B cell (primary cell): ENCODE data around the gene LIN9. TPM values are rescaled to one million over a fixed set of nuclear protein-coding genes. Genes with fewer than 3 reads are reported as not detected.
"Not testable (repeated sequence)": the region's sequence is repeated elsewhere in the genome, so short reads cannot be mapped to it uniquely, and the experiment has no call there.

Experiments
- ATAC-seq: fragments of 200-7000 bp; cut with Tn5 transposase; one replicate; pipeline ENCODE4 v1.10.0; 2021; ENCODE audit warnings: low read depth, mild to moderate bottlenecking, moderate number of reproducible peaks, moderate library complexity
- CTCF ChIA-PET: fragments of 350-600 bp; sonication (Branson Sonifier 250); formaldehyde crosslinking; loops from one replicate; lab custom pipeline; 2021; ENCODE audit warnings: antibody characterized with exemption, inconsistent platforms; lab: Charles Lee
- POLR2A ChIA-PET: fragments of 350-600 bp; sonication (Branson Sonifier 250); formaldehyde crosslinking; loops from one replicate; lab custom pipeline; 2021; ENCODE audit warnings: antibody characterized with exemption; lab: Charles Lee
- DNase-seq: peaks from one replicate; pipeline ENCODE4 v3.0.0; 2013
- H2AFZ ChIP-seq: 2 replicates; pipeline ENCODE4 v1.6.1; 2012; ENCODE audit warnings: mild to moderate bottlenecking, low read depth, low read length; ENCODE audit not compliant: insufficient read depth, poor library complexity, severe bottlenecking
- H3K27ac ChIP-seq, 2 donors: 1 replicate in 1 of 2; 2 replicates in 1 of 2; pipeline ENCODE4 v1.5.1; 2012 to 2013; ENCODE audit warnings: low read length in 2 of 2, mild to moderate bottlenecking in 2 of 2, moderate library complexity in 1 of 2
- H3K27me3 ChIP-seq, 4 experiments: fragments of 200-600 bp in 1 of 4; sonication (generic) in 1 of 4; replicated peaks in 1 of 4; 1 replicate in 2 of 4; 2 replicates in 2 of 4; pipeline versions ENCODE4 v1.6.1 to v1.7.0; 2013 to 2016; ENCODE audit warnings: low read length in 3 of 4, mild to moderate bottlenecking in 2 of 4, mixed read lengths in 1 of 4, moderate library complexity in 1 of 4; ENCODE audit not compliant: insufficient read depth in 4 of 4, control insufficient read depth in 3 of 4; ENCODE audit errors: control extremely low read depth in 1 of 4
- H3K36me3 ChIP-seq, 2 experiments: replicated peaks in 1 of 2; 1 replicate in 1 of 2; 2 replicates in 1 of 2; pipeline versions ENCODE4 v1.6.1 to v1.7.1; 2013; ENCODE audit warnings: low read length in 1 of 2; ENCODE audit not compliant: insufficient read depth in 2 of 2, control insufficient read depth in 1 of 2; ENCODE audit errors: control extremely low read depth in 1 of 2, extremely low read depth in 1 of 2
- H3K4me1 ChIP-seq, 2 donors: fragments of 200-600 bp in 1 of 2; sonication (generic) in 1 of 2; 1 replicate in 1 of 2; 2 replicates in 1 of 2; pipeline versions ENCODE4 v1.5.1 to v1.6.1; 2013 to 2017; ENCODE audit warnings: low read length in 2 of 2; ENCODE audit not compliant: control insufficient read depth in 2 of 2, insufficient read depth in 2 of 2
- H3K4me2 ChIP-seq: replicated peaks from 2 replicates; pipeline ENCODE3; 2012; ENCODE audit warnings: mild to moderate bottlenecking, low read depth, low read length; ENCODE audit not compliant: poor library complexity, severe bottlenecking
- H3K4me3 ChIP-seq, 5 experiments: fragments of 200-600 bp in 1 of 5; sonication (generic) in 1 of 5; 1 replicate in 3 of 5; 2 replicates in 2 of 5; pipeline versions ENCODE4 v1.5.1 to v1.7.0; 2011 to 2016; ENCODE audit warnings: low read length in 4 of 5, mild to moderate bottlenecking in 4 of 5, low read depth in 2 of 5, control low read depth in 1 of 5, moderate library complexity in 1 of 5; ENCODE audit not compliant: insufficient read depth in 1 of 5; ENCODE audit errors: control extremely low read depth in 1 of 5, extremely low read depth in 1 of 5
- H3K79me2 ChIP-seq: fragments of 200-600 bp; sonication (generic); one replicate; pipeline ENCODE4 v1.6.0; 2016; ENCODE audit warnings: low read length; ENCODE audit not compliant: control insufficient read depth, insufficient read depth
- H3K9ac ChIP-seq: fragments of 200-600 bp; sonication (generic); 2 replicates; pipeline ENCODE4 v1.6.1; 2017; ENCODE audit warnings: mild to moderate bottlenecking, low read length, moderate library complexity
- H3K9me3 ChIP-seq, 3 donors: one replicate each; pipeline versions ENCODE4 v1.6.1 to v1.7.1; 2013; ENCODE audit warnings: low read length in 2 of 3; ENCODE audit not compliant: control insufficient read depth in 2 of 3, insufficient read depth in 1 of 3; ENCODE audit errors: control extremely low read depth in 1 of 3
- H4K20me1 ChIP-seq: 2 replicates; pipeline ENCODE4 v1.6.0; 2012; ENCODE audit warnings: mild to moderate bottlenecking, low read length; ENCODE audit not compliant: insufficient read depth, control insufficient read depth, poor library complexity, severe bottlenecking
- H3K27ac Mint-ChIP-seq: one replicate; pipeline ENCODE4 v1.8.0; 2021; ENCODE audit warnings: mixed read lengths
- H3K27me3 Mint-ChIP-seq: one replicate; pipeline ENCODE4 v1.8.0; 2021; ENCODE audit warnings: mixed read lengths
- H3K4me1 Mint-ChIP-seq: one replicate; pipeline ENCODE4 v1.8.0; 2021; ENCODE audit warnings: mixed read lengths
- H3K4me3 Mint-ChIP-seq: one replicate; pipeline ENCODE4 v1.8.0; 2021; ENCODE audit warnings: mixed read lengths
- H3K9me3 Mint-ChIP-seq: one replicate; pipeline ENCODE4 v1.8.0; 2022; ENCODE audit warnings: mixed read lengths; ENCODE audit not compliant: insufficient read depth
- EZH2 ChIP-seq: IDR thresholded peaks from 2 replicates; pipeline ENCODE4 v1.6.1; 2012; ENCODE audit warnings: borderline replicate concordance, low read depth, mild to moderate bottlenecking, moderate library complexity, low read length; ENCODE audit not compliant: insufficient read depth, poor library complexity, severe bottlenecking
- WGBS: methylation state at CpG from one replicate; pipeline ENCODE4 v1.1.5; 2013; ENCODE audit warnings: missing lambda C conversion rate; ENCODE audit not compliant: insufficient coverage; 5-methylcytosine and 5-hydroxymethylcytosine counted together
- intact Hi-C: fragments of 100-400 bp; cut with micrococcal nuclease; formaldehyde crosslinking; loops from one replicate; pipeline ENCODE4 v1.10.0; 2022
- polyA plus RNA-seq: library from polyadenylated mRNA; depleted of rRNA; stranded (reverse); fragments of >200 nt; gene quantifications from 2 replicates; pipeline ENCODE4 v1.2.3, GENCODE V29; 2012
- total RNA-seq, 2 donors: library from RNA; stranded (reverse); fragments of 120-200 nt in 1 of 2; gene quantifications; 1 replicate in 1 of 2; 2 replicates in 1 of 2; pipeline versions ENCODE4 v1.2.3 to v1.2.4, GENCODE V29; 2013 to 2022
- TF ChIP-seq, protein P1 (sequence below): fragments of 200-600 bp; IDR thresholded peaks from one replicate; pipeline ENCODE4 v1.8.0; 2022; ENCODE audit warnings: antibody characterized with exemption, mild to moderate bottlenecking

LIN9 gene
- total and polyA plus RNA-seq, 2 donors (not counting 1 experiment from before 2014, with no cell fraction given) = 1.7 to 6.7 TPM

- H3K9me3 ChIP-seq = no peaks in the 10 kb centered on the region
- Mint-ChIP-seq H3K4me3 (no peak overlapping the region), H3K4me1 (peaks cover 19% of the 10 kb centered on the region), H3K27ac (no peak overlapping the region), H3K27me3 (peaks cover 3% of the 10 kb centered on the region), H3K9me3 (no peaks in the 10 kb centered on the region)
- DNase-seq (no peak), ATAC-seq (no peak)
- 92% methylated on average over 1 of the region's 4 CpGs for WGBS
- POLR2A ChIA-PET = no interaction called here
- no peak overlapping the region for H3K9ac ChIP-seq
- no peaks in the 10 kb centered on the region for H3K36me3 ChIP-seq
- no peak overlapping the region for H2AFZ ChIP-seq
- no peaks in the 10 kb centered on the region for H4K20me1 ChIP-seq
- H3K27ac ChIP-seq = no peak overlapping the region
- H3K4me1 ChIP-seq = peaks cover 10 to 12% of the 10 kb centered on the region in 2 donors
- H3K79me2 ChIP-seq = no peaks in the 10 kb centered on the region
- CTCF ChIA-PET = no interaction called here
- no peak overlapping the region for H3K4me3 ChIP-seq
- H3K4me2 ChIP-seq = no peak overlapping the region
- TF ChIP-seq, protein P1, sequence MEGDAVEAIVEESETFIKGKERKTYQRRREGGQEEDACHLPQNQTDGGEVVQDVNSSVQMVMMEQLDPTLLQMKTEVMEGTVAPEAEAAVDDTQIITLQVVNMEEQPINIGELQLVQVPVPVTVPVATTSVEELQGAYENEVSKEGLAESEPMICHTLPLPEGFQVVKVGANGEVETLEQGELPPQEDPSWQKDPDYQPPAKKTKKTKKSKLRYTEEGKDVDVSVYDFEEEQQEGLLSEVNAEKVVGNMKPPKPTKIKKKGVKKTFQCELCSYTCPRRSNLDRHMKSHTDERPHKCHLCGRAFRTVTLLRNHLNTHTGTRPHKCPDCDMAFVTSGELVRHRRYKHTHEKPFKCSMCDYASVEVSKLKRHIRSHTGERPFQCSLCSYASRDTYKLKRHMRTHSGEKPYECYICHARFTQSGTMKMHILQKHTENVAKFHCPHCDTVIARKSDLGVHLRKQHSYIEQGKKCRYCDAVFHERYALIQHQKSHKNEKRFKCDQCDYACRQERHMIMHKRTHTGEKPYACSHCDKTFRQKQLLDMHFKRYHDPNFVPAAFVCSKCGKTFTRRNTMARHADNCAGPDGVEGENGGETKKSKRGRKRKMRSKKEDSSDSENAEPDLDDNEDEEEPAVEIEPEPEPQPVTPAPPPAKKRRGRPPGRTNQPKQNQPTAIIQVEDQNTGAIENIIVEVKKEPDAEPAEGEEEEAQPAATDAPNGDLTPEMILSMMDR = no peak
- no peak for TF ChIP-seq EZH2
- no peaks in the 10 kb centered on the region for H3K27me3 ChIP-seq
- intact Hi-C loops = no loop called here
These were observed 105.3 kb downstream of the LIN9 start for GRCh38 chr1:226203655-226204054.

DNA sequence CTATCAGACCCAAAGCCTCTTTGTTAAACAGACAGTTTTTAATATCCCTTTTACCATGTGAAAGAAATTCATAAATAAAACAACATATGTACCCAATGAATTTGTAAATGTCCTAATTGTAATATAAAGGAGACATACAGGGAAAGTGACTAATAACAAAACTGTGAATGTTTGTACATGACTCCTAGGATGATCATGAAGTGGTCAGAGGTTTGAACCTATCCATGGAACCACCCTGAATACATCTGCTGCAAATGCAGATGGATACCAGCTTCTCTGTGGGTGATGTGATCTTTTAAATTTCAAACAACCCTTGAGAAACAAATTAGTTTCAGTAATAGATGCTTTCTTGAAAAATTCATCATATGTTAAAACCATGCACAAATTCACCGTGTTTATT is 105.7 kb downstream of the LIN9 start:
- TF ChIP-seq EZH2 = no peak
- TF ChIP-seq, protein P1 = no peak
- Mint-ChIP-seq H3K4me3 (no peak overlapping the region), H3K27ac (no peak overlapping the region), H3K27me3 (peaks cover 3% of the 10 kb centered on the region), H3K4me1 (peaks cover 19% of the 10 kb centered on the region), H3K9me3 (no peaks in the 10 kb centered on the region)
- H3K27me3 ChIP-seq = no peaks in the 10 kb centered on the region
- no peak overlapping the region for H2AFZ ChIP-seq
- POLR2A ChIA-PET = no interaction called here
- DNase-seq (no peak), ATAC-seq (no peak)
- intact Hi-C loops = no loop called here
- WGBS = no CpG with 5 or more reads among the region's 1 CpG
- no peak overlapping the region for H3K4me2 ChIP-seq
- no peak overlapping the region for H3K4me3 ChIP-seq
- H3K9me3 ChIP-seq = no peaks in the 10 kb centered on the region
- no peaks in the 10 kb centered on the region for H4K20me1 ChIP-seq
- no peak overlapping the region for H3K9ac ChIP-seq
- H3K36me3 ChIP-seq = no peaks in the 10 kb centered on the region
- H3K4me1 ChIP-seq = peaks cover 10 to 12% of the 10 kb centered on the region in 2 donors
- H3K27ac ChIP-seq = no peak overlapping the region
- CTCF ChIA-PET = interaction anchor here (1.6 to 12.0 kb wide), 2 partner anchors 78 to 129 kb away, joined by 10 to 402 read pairs; no protein-coding TSS in a partner anchor
- H3K79me2 ChIP-seq = no peaks in the 10 kb centered on the region

GRCh38 chr1:226202666-226203065 is 106.3 kb downstream of the LIN9 start:
- H4K20me1 ChIP-seq, H3K9me3 Mint-ChIP-seq, DNase-seq, H3K4me3 ChIP-seq, H3K4me2 ChIP-seq, H3K4me3 Mint-ChIP-seq, ATAC-seq, H3K27me3 Mint-ChIP-seq, H3K36me3 ChIP-seq, H3K27me3 ChIP-seq, H3K9ac ChIP-seq, H3K27ac ChIP-seq, intact Hi-C loops, H3K27ac Mint-ChIP-seq, H3K79me2 ChIP-seq, H3K9me3 ChIP-seq, POLR2A ChIA-PET: not testable (repeated sequence)
- CTCF ChIA-PET = interaction anchor here (0.8 to 12.0 kb wide), 3 partner anchors 77 to 901 kb away, joined by 3 to 402 read pairs (median 10); no protein-coding TSS in a partner anchor
- WGBS = 33% methylated on average over 1 of the region's 6 CpGs
- H3K4me1 ChIP-seq = peaks cover 10 to 12% of the 10 kb centered on the region in 2 donors
- peak overlapping the region; percentile 16 for H2AFZ ChIP-seq
- H3K4me1 Mint-ChIP-seq = peaks cover 19% of the 10 kb centered on the region
